Effector memory CD4-positive, alpha-beta T cell (primary cell): ENCODE data around the gene SPAG16.

Experiments
- DNase-seq, 3 donors: peaks; one replicate each; pipeline ENCODE4 v3.0.0-alpha.2; 2020
- H3K27ac ChIP-seq: 2 replicates; pipeline ENCODE4 v1.7.0; 2013; ENCODE audit warnings: mild to moderate bottlenecking, low read length, moderate library complexity; ENCODE audit not compliant: insufficient read depth, poor library complexity, severe bottlenecking
- H3K27me3 ChIP-seq: replicated peaks from 2 replicates; pipeline ENCODE4 v1.7.0; 2013; ENCODE audit warnings: mild to moderate bottlenecking, low read length; ENCODE audit not compliant: insufficient read depth, control insufficient read depth, poor library complexity, severe bottlenecking
- H3K36me3 ChIP-seq: 2 replicates; pipeline ENCODE4 v1.7.0; 2013; ENCODE audit warnings: mild to moderate bottlenecking, low read length, moderate library complexity; ENCODE audit not compliant: control insufficient read depth, insufficient read depth
- H3K4me1 ChIP-seq: 2 replicates; pipeline ENCODE4 v1.7.0; 2013; ENCODE audit warnings: low read length, mild to moderate bottlenecking; ENCODE audit not compliant: control insufficient read depth, insufficient read depth, poor library complexity, severe bottlenecking
- H3K4me3 ChIP-seq: 2 replicates; pipeline ENCODE4 v1.7.0; 2013; ENCODE audit warnings: low read length, low read depth, mild to moderate bottlenecking; ENCODE audit not compliant: insufficient read depth, poor library complexity, severe bottlenecking
- H3K9me3 ChIP-seq: 2 replicates; pipeline ENCODE4 v1.7.0; 2013; ENCODE audit warnings: mild to moderate bottlenecking, low read length, moderate library complexity; ENCODE audit not compliant: control insufficient read depth

SPAG16 gene

GRCh38 chr2:214215107-214215506, 930.8 kb downstream of the SPAG16 start:
- no peak overlapping the region for H3K27ac ChIP-seq
- no peak overlapping the region for H3K4me3 ChIP-seq
- H3K9me3 ChIP-seq, result no peaks in the 10 kb centered on the region
- no peak for DNase-seq
- no peaks in the 10 kb centered on the region for H3K4me1 ChIP-seq
- no peaks in the 10 kb centered on the region for H3K27me3 ChIP-seq
- H3K36me3 ChIP-seq, result no peaks in the 10 kb centered on the region

DNA sequence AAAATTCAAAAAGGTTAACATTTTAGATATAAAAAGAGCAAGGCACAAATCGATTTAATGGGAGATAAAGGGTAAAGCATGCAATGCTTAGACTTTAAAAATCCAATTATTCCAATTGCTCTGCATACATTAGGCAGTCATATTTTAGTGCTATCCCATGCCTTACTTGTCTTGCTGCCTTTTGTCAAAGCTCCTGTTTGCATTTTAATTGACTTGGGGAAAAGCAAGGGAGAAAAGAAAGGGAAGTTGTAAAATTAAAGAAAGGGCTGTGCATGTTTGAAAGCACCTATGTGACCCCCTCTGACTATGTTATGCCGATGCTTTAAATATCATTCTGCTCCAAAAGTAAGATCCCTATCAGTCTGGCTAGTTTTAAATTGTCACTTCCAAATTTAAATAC, 932.9 kb downstream of the SPAG16 start:
- no peaks in the 10 kb centered on the region for H3K4me1 ChIP-seq
- no peaks in the 10 kb centered on the region for H3K36me3 ChIP-seq
- no peaks in the 10 kb centered on the region for H3K9me3 ChIP-seq
- H3K27me3 ChIP-seq, result no peaks in the 10 kb centered on the region
- no peak overlapping the region for H3K4me3 ChIP-seq
- DNase-seq, result no peak
- no peak overlapping the region for H3K27ac ChIP-seq

- no peaks in the 10 kb centered on the region for H3K4me1 ChIP-seq
- H3K4me3 ChIP-seq, result no peak overlapping the region
- no peaks in the 10 kb centered on the region for H3K36me3 ChIP-seq
- no peaks in the 10 kb centered on the region for H3K27me3 ChIP-seq
- H3K27ac ChIP-seq, result no peak overlapping the region
- no peaks in the 10 kb centered on the region for H3K9me3 ChIP-seq
- no peak for DNase-seq
Measured at GRCh38 chr2:214217599-214217998, 933.3 kb downstream of the SPAG16 start.

DNA sequence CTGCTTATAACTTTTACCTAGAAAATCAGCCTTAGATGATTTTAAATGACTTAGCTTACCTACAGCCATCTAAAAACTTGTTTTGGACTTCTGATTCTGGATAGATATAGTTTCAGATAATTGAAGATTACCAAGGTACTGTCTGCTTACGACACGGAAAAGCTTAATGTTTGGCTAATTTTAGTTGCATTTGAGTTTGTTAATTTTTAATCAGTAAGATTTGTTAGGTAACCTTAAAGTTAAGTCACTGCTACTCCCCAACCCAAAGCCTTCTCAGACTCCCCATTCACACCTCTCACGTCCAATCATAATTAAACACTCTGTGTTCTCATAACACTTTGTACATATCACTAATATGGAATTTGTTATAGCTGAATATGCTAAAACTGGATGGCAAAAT, 936.0 kb downstream of the SPAG16 start:
- no peaks in the 10 kb centered on the region for H3K36me3 ChIP-seq
- no peak overlapping the region for H3K27ac ChIP-seq
- no peaks in the 10 kb centered on the region for H3K27me3 ChIP-seq
- H3K9me3 ChIP-seq, result no peaks in the 10 kb centered on the region
- DNase-seq, result no peak
- H3K4me3 ChIP-seq, result no peak overlapping the region
- no peaks in the 10 kb centered on the region for H3K4me1 ChIP-seq

GRCh38 chr2:214226061-214226460, 941.8 kb downstream of the SPAG16 start:
- no peaks in the 10 kb centered on the region for H3K4me1 ChIP-seq
- DNase-seq, result no peak
- H3K27me3 ChIP-seq, result no peaks in the 10 kb centered on the region
- no peaks in the 10 kb centered on the region for H3K9me3 ChIP-seq
- H3K36me3 ChIP-seq, result no peaks in the 10 kb centered on the region
- no peak overlapping the region for H3K27ac ChIP-seq
- H3K4me3 ChIP-seq, result no peak overlapping the region

DNA sequence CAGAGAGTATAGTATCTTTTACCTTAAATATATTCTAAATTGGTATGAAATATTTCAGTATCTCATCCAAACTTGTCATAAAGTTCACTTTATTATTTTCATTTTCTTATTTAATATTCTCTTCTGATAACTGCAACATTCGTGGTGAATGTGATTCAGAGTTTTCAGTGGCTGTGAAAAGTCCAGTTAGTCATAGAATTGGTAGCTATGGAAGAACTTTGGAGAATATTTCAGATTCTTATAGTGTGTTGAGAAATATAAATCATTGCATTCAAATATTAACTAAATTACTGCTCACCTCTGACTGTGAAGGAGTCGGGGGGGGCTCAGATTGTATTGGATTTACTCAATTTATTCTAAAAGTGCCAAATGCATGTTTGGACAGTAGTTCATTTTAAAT, 948.0 kb downstream of the SPAG16 start:
- no peaks in the 10 kb centered on the region for H3K27me3 ChIP-seq
- no peak for DNase-seq
- no peak overlapping the region for H3K27ac ChIP-seq
- no peak overlapping the region for H3K4me3 ChIP-seq
- H3K4me1 ChIP-seq, result no peaks in the 10 kb centered on the region
- H3K9me3 ChIP-seq, result no peaks in the 10 kb centered on the region
- no peaks in the 10 kb centered on the region for H3K36me3 ChIP-seq

DNA sequence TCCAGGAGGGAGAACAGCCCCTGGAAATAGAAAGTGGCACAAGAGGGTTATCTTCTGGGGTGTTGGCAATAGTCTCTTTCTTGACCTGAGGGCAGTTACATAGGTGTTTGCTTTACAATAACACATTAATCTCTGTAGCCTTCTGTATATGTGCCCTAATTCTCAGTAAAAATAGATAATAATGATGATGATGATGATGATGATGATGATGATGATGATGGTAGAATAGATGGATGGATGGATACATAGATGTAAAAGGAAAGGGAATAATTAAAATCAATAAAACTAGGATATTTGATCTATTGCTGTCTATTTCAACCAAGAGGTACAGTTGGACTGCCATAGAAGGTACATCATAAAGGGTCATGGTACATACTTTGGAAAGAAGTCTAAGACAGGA, 948.9 kb downstream of the SPAG16 start:
- no peaks in the 10 kb centered on the region for H3K36me3 ChIP-seq
- H3K27ac ChIP-seq, result no peak overlapping the region
- H3K27me3 ChIP-seq, result no peaks in the 10 kb centered on the region
- H3K4me1 ChIP-seq, result no peaks in the 10 kb centered on the region
- no peaks in the 10 kb centered on the region for H3K9me3 ChIP-seq
- DNase-seq, result no peak
- H3K4me3 ChIP-seq, result no peak overlapping the region

DNA sequence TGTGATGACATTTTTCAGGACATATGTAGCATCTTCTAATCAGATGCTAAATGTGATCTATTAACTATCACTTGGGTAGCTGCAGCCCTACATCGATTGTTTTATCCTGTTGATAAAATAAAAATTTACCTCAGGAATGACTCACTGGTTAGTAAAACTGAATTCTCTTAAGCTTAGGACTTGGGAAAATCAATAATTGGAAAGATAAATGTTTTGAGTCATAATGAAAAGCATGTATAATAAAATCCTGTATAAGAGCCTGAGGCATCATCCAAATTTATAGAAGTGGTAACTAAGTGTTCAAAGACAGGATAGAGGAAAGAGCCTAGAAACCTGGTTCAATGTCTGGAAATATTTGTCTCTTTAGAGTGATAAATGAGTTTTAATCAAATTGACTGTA, 958.5 kb downstream of the SPAG16 start:
- no peaks in the 10 kb centered on the region for H3K27me3 ChIP-seq
- H3K27ac ChIP-seq, result no peak overlapping the region
- no peak overlapping the region for H3K4me3 ChIP-seq
- H3K4me1 ChIP-seq, result no peaks in the 10 kb centered on the region
- H3K9me3 ChIP-seq, result no peaks in the 10 kb centered on the region
- H3K36me3 ChIP-seq, result no peaks in the 10 kb centered on the region
- no peak for DNase-seq

GRCh38 chr2:214244847-214245246, 960.6 kb downstream of the SPAG16 start:
- H3K4me3 ChIP-seq, result no peak overlapping the region
- no peaks in the 10 kb centered on the region for H3K36me3 ChIP-seq
- no peak for DNase-seq
- H3K9me3 ChIP-seq, result no peaks in the 10 kb centered on the region
- H3K27ac ChIP-seq, result no peak overlapping the region
- H3K27me3 ChIP-seq, result no peaks in the 10 kb centered on the region
- no peaks in the 10 kb centered on the region for H3K4me1 ChIP-seq

DNA sequence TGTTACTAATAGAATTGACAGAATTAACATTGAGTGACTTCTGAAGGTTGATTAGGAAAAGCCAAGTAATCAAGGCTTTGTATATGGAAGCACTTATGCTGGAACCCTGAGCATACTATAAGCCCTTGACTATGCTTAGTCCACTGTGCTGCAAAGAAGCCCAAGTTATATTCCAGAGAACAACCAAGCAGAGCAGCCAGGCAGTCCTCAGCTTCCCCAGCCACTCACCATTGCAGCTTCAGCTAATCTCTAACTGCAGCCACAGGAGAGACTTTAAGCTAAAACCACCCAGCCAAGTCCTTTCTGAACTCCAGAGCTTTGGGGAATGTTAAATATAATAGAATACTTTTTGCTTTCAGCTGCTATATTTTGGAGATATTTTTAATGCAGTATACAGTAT, 962.2 kb downstream of the SPAG16 start:
- Histone ChIP-seq H3K27me3 (no peaks in the 10 kb centered on the region), H3K27ac (no peak overlapping the region), H3K4me1 (no peaks in the 10 kb centered on the region), H3K9me3 (no peaks in the 10 kb centered on the region), H3K4me3 (no peak overlapping the region), H3K36me3 (no peaks in the 10 kb centered on the region)
- DNase-seq, result no peak

DNA sequence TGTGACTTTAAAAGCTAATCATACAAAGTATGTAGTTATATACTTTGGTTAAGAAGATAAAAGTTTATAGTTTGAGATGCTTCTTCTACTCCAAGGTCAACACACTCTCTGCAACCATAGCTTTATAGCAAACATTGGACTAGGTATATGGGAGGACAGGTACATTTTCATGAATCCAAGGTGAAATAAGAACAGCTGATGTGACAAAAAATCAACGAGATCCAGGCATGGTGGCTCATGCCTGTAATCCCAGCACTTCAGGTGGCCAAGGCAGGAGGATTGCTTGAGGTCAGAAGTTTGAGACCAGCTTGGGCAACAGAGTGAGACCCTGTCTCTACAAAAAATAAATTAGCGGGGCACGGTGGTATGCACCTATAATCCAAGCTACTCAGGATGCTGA, 963.3 kb downstream of the SPAG16 start:
- H3K36me3 ChIP-seq, result no peaks in the 10 kb centered on the region
- H3K27ac ChIP-seq, result no peak overlapping the region
- H3K4me1 ChIP-seq, result no peaks in the 10 kb centered on the region
- DNase-seq, result no peak
- H3K27me3 ChIP-seq, result no peaks in the 10 kb centered on the region
- no peak overlapping the region for H3K4me3 ChIP-seq
- H3K9me3 ChIP-seq, result no peaks in the 10 kb centered on the region
